Esophagus muscularis mucosa (tissue), 4 donors: ENCODE data around the gene ATG13. TPM values are rescaled to one million over a fixed set of nuclear protein-coding genes. Genes with fewer than 3 reads are reported as not detected.

Source experiments
- DNase-seq: peaks from one replicate; pipeline ENCODE4 v3.0.0-alpha.2; 2017; ENCODE audit errors: extremely low spot score
- H3K27ac ChIP-seq, 4 donors: fragments of 200-600 bp; sonication (generic); replicated peaks in 1 of 4; 1 replicate in 3 of 4; 2 replicates in 1 of 4; pipeline ENCODE4 v1.5.1; 2016 to 2019; ENCODE audit warnings: mild to moderate bottlenecking in 1 of 4
- H3K27me3 ChIP-seq, 4 donors: fragments of 200-600 bp; sonication (generic); one replicate each; pipeline versions ENCODE4 v1.5.1 to v1.6.0; 2016 to 2019
- H3K36me3 ChIP-seq, 4 donors: fragments of 200-600 bp; sonication (generic); one replicate each; pipeline ENCODE4 v1.5.1; 2016 to 2019
- H3K4me1 ChIP-seq, 4 donors: fragments of 200-600 bp; sonication (generic); one replicate each; pipeline ENCODE4 v1.5.1; 2016 to 2019
- H3K4me3 ChIP-seq, 4 donors: fragments of 200-600 bp; sonication (generic); 1 replicate in 2 of 4; 2 replicates in 2 of 4; pipeline ENCODE4 v1.5.1; 2016 to 2019; ENCODE audit warnings: mild to moderate bottlenecking in 4 of 4, moderate library complexity in 1 of 4
- H3K9me3 ChIP-seq, 4 donors: fragments of 200-600 bp; sonication (generic); 1 replicate in 3 of 4; 2 replicates in 1 of 4; pipeline ENCODE4 v1.5.1; 2016 to 2019
- CTCF ChIP-seq, 3 experiments: fragments of 200-600 bp in 2 of 3; fragments of 450-650 bp in 1 of 3; sonication (generic) in 2 of 3; IDR thresholded peaks; one replicate each; pipeline ENCODE4 v1.5.1; 2017 to 2019; ENCODE audit warnings: antibody characterized with exemption in 3 of 3, mild to moderate bottlenecking in 2 of 3, moderate library complexity in 1 of 3
- EP300 ChIP-seq: sonication (generic); formaldehyde crosslinking; IDR thresholded peaks from one replicate; pipeline ENCODE4 v1.6.1; 2017; ENCODE audit warnings: antibody characterized with exemption
- POLR2A ChIP-seq: fragments of 450-650 bp; IDR thresholded peaks from one replicate; pipeline ENCODE4 v1.6.1; 2017; ENCODE audit warnings: antibody characterized with exemption, moderate library complexity, mild to moderate bottlenecking, low read depth
- POLR2AphosphoS5 ChIP-seq, 2 donors: sonication (generic); formaldehyde crosslinking; IDR thresholded peaks; one replicate each; pipeline ENCODE4 v1.6.1; 2017; ENCODE audit warnings: antibody characterized with exemption in 2 of 2
- WGBS: methylation state at CpG from one replicate; pipeline ENCODE4 v1.1.5; 2018; 5-methylcytosine and 5-hydroxymethylcytosine counted together
- intact Hi-C: fragments of 100-400 bp; cut with DNase I; formaldehyde crosslinking; loops from one replicate; pipeline ENCODE4 v1.15.1; 2023
- total RNA-seq, 4 donors: library from RNA; depleted of rRNA; stranded (reverse); fragments of >200 nt; gene quantifications; one replicate each; pipeline versions ENCODE4 v1.1.0 to v1.2.1, GENCODE V29; 2016

Gene ATG13
- total RNA-seq, 4 donors from 2014 or later = 68.7 to 74.3 (median 72.1) TPM

- Histone ChIP-seq H3K9me3 (no peaks in the 10 kb centered on the region), H3K27me3 (no peaks in the 10 kb centered on the region), H3K4me3 (no peak overlapping the region), H3K4me1 (peaks cover under 1 to 5% (median 4%) of the 10 kb centered on the region in 4 donors), H3K27ac (no peak overlapping the region), H3K36me3 (peaks cover 23 to 66% (median 44%) of the 10 kb centered on the region in 4 donors)
- 91% methylated on average over 8 of the region's 8 CpGs for WGBS
- no peak for DNase-seq
- intact Hi-C loops = no loop called here
- TF ChIP-seq POLR2A (no peak), POLR2AphosphoS5 (IDR thresholded peaks at IDR 0.05) (no peak), CTCF (IDR thresholded peaks at IDR 0.05) (no peak), EP300 (no peak)
These were observed 25.4 kb downstream of the ATG13 start for GRCh38 chr11:46642627-46643335.

GRCh38 chr11:46643531-46643930 lies 26.2 kb downstream of the ATG13 start:
- H3K4me3 ChIP-seq = no peak overlapping the region
- WGBS = 99% methylated on average over 3 of the region's 3 CpGs
- intact Hi-C loops = no loop called here
- no peaks in the 10 kb centered on the region for H3K9me3 ChIP-seq
- peaks cover 8 to 12% (median 10%) of the 10 kb centered on the region in 4 donors for H3K4me1 ChIP-seq
- H3K27ac ChIP-seq = no peak overlapping the region
- peaks cover 22 to 66% (median 50%) of the 10 kb centered on the region in 4 donors for H3K36me3 ChIP-seq
- no peak for DNase-seq
- H3K27me3 ChIP-seq = no peaks in the 10 kb centered on the region
- no peak for TF ChIP-seq POLR2AphosphoS5 (IDR thresholded peaks at IDR 0.05)
- no peak for TF ChIP-seq EP300
- no peak for TF ChIP-seq POLR2A
- TF ChIP-seq CTCF (IDR thresholded peaks at IDR 0.05) = no peak

- no peak for TF ChIP-seq EP300
- TF ChIP-seq CTCF (IDR thresholded peaks at IDR 0.05) = no peak
- TF ChIP-seq POLR2AphosphoS5 (IDR thresholded peaks at IDR 0.05) = no peak
- TF ChIP-seq POLR2A = no peak
- H3K36me3 ChIP-seq = peaks cover 22 to 69% (median 48%) of the 10 kb centered on the region in 4 donors
- DNase-seq = no peak
- H3K27me3 ChIP-seq = no peaks in the 10 kb centered on the region
- peaks cover 10 to 17% (median 12%) of the 10 kb centered on the region in 4 donors for H3K4me1 ChIP-seq
- no peak overlapping the region for H3K4me3 ChIP-seq
- intact Hi-C loops = no loop called here
- no peak overlapping the region for H3K27ac ChIP-seq
- H3K9me3 ChIP-seq = no peaks in the 10 kb centered on the region
These were observed 26.6 kb downstream of the ATG13 start for GRCh38 chr11:46643986-46644385.

DNA sequence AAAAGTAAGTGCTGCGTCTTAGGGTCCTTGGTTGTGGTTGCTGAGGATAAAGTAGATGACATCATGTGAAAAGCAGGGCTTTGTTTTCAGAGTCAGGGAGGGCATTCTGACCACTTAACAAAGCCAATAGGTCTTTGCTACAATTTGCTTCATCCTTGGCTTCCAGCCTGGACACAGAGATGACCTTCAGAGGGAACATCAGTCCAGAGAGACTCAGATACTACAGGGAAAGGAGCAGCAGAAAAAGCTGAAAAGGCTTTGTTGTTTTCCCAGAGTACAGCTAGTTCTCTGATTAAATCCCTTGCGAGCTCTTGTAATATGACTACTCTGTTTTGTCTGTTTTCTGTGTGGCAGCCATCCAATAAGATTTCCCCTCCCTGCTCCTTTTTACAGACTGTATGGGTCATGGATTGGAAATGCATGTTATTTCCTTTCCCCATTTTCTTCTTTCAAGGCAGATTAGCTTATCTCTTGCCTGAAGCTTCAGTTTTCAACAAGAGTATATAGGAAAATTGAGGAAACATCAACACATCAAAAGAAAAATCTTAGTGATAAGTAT lies 31.9 kb downstream of the ATG13 start:
- no peak for DNase-seq
- intact Hi-C loops = no loop called here
- H3K27ac ChIP-seq = peak overlapping the region; percentile 61 to 75 (median 66)
- H3K27me3 ChIP-seq = no peaks in the 10 kb centered on the region
- WGBS = 75% methylated on average over 2 of the region's 2 CpGs
- no peaks in the 10 kb centered on the region for H3K9me3 ChIP-seq
- no peak for TF ChIP-seq CTCF (IDR thresholded peaks at IDR 0.05)
- TF ChIP-seq POLR2AphosphoS5 (IDR thresholded peaks at IDR 0.05) = peak in 1 of 2 donors; percentile 63
- H3K36me3 ChIP-seq = peaks cover 48 to 99% (median 81%) of the 10 kb centered on the region in 4 donors
- H3K4me3 ChIP-seq = no peak overlapping the region
- peaks cover 11 to 33% (median 25%) of the 10 kb centered on the region in 4 donors for H3K4me1 ChIP-seq
